Measurements from ENCODE around the gene TAGLN3. TPM values are rescaled to one million over a fixed set of nuclear protein-coding genes. Genes with fewer than 3 reads are reported as not detected.

TAGLN3 gene
- total RNA-seq, 1 experiment from 2014 or later = not detected

DNA sequence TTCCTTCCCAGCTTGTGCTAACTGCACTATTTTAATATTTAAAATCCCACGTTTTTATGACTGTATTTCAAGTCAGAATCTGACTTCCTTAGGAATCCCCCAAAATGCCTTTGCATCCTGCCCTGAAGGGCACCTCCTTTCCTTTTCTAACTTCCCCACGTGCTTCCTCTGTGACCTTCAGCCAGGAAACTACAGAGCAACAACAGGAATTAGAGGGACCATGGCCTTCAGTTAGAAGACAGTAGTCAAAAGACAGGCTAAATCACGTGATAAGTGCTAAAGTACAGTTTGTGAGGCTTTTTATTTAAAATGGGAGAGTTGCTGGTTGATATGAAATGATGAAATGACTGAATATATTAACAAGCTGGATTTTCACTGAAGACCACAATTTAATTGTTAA is 31.7 kb upstream of the TAGLN3 start:
- peaks cover 12% of the 10 kb centered on the region for H3K4me1 Mint-ChIP-seq (ENCODE audit: low read depth, unreplicated experiment)
- no peak for DNase-seq
- H3K4me1 ChIP-seq = peaks cover 6% of the 10 kb centered on the region
- H3K36me3 Mint-ChIP-seq (ENCODE audit: insufficient read depth, unreplicated experiment) = peaks cover 62% of the 10 kb centered on the region
- H3K4me3 ChIP-seq (ENCODE audit: low read depth, low read length) = no peak overlapping the region
- intact Hi-C loops (cut with micrococcal nuclease; ENCODE audit: unreplicated experiment) = loop anchor here (1.0 to 5.0 kb wide), 6 partner anchors 72 to 390 kb away; no protein-coding TSS in a partner anchor
- no peak overlapping the region for H3K4me3 Mint-ChIP-seq (ENCODE audit: unreplicated experiment)
- TF ChIP-seq, protein P1, sequence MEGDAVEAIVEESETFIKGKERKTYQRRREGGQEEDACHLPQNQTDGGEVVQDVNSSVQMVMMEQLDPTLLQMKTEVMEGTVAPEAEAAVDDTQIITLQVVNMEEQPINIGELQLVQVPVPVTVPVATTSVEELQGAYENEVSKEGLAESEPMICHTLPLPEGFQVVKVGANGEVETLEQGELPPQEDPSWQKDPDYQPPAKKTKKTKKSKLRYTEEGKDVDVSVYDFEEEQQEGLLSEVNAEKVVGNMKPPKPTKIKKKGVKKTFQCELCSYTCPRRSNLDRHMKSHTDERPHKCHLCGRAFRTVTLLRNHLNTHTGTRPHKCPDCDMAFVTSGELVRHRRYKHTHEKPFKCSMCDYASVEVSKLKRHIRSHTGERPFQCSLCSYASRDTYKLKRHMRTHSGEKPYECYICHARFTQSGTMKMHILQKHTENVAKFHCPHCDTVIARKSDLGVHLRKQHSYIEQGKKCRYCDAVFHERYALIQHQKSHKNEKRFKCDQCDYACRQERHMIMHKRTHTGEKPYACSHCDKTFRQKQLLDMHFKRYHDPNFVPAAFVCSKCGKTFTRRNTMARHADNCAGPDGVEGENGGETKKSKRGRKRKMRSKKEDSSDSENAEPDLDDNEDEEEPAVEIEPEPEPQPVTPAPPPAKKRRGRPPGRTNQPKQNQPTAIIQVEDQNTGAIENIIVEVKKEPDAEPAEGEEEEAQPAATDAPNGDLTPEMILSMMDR (IDR thresholded peaks at IDR 0.05; ENCODE audit: insufficient read depth in 1 of 2, low read depth in 1 of 2, low read length in 1 of 2, severe bottlenecking in 1 of 2, unreplicated experiment in 1 of 2) = no peak
- no peaks in the 10 kb centered on the region for H3K27me3 Mint-ChIP-seq (ENCODE audit: insufficient read depth, unreplicated experiment)
- no TSS peak for BruUV-seq (replicated peaks)
- H3K27ac Mint-ChIP-seq (ENCODE audit: unreplicated experiment) = peak overlapping the region; percentile 0
- POLR2A ChIA-PET = no interaction called here
- no peaks in the 10 kb centered on the region for H3K27me3 ChIP-seq (replicated peaks; ENCODE audit: control insufficient read depth, insufficient read depth, low read length)
- CTCF ChIA-PET = interaction anchor here (0.9 to 1.5 kb wide), 9 partner anchors 8 to 298 kb away, joined by 3 to 20 read pairs (median 5); partner anchors contain the start of gene ABHD10
- H3K9me3 Mint-ChIP-seq (ENCODE audit: unreplicated experiment) = no peaks in the 10 kb centered on the region
- no peaks in the 10 kb centered on the region for H3K9me3 ChIP-seq
- no peaks in the 10 kb centered on the region; the same call in 1 of the 2 replicates for H3K36me3 ChIP-seq (ENCODE audit: control insufficient read depth, insufficient read depth, low read length)

GRCh38 chr3:111967651-111968274 is 31.0 kb upstream of the TAGLN3 start:
- TF ChIP-seq, protein P1 (IDR thresholded peaks at IDR 0.05; ENCODE audit: insufficient read depth in 1 of 2, low read depth in 1 of 2, low read length in 1 of 2, severe bottlenecking in 1 of 2, unreplicated experiment in 1 of 2) = peak; percentile 74 to 88
- no TSS peak for BruUV-seq (replicated peaks)
- Mint-ChIP-seq H3K4me1 (ENCODE audit: low read depth, unreplicated experiment) (peaks cover 12% of the 10 kb centered on the region), H3K36me3 (ENCODE audit: insufficient read depth, unreplicated experiment) (peaks cover 61% of the 10 kb centered on the region), H3K4me3 (ENCODE audit: unreplicated experiment) (no peak overlapping the region), H3K9me3 (ENCODE audit: unreplicated experiment) (no peaks in the 10 kb centered on the region), H3K27ac (ENCODE audit: unreplicated experiment) (peak overlapping the region; percentile 0), H3K27me3 (ENCODE audit: insufficient read depth, unreplicated experiment) (no peaks in the 10 kb centered on the region)
- no peaks in the 10 kb centered on the region; the same call in 1 of the 2 replicates for H3K36me3 ChIP-seq (ENCODE audit: control insufficient read depth, insufficient read depth, low read length)
- no peaks in the 10 kb centered on the region for H3K9me3 ChIP-seq
- intact Hi-C loops (cut with micrococcal nuclease; ENCODE audit: unreplicated experiment) = loop anchor here (1.0 to 5.0 kb wide), 6 partner anchors 72 to 390 kb away; no protein-coding TSS in a partner anchor
- ChIA-PET CTCF (interaction anchor here (0.7 to 1.5 kb wide), 10 partner anchors 9 to 299 kb away, joined by 3 to 20 read pairs (median 4); partner anchors contain the start of gene ABHD10), POLR2A (no interaction called here)
- peak; percentile 80 to 86 for DNase-seq
- H3K4me1 ChIP-seq = peaks cover 6% of the 10 kb centered on the region
- no peaks in the 10 kb centered on the region for H3K27me3 ChIP-seq (replicated peaks; ENCODE audit: control insufficient read depth, insufficient read depth, low read length)
- no peak overlapping the region for H3K4me3 ChIP-seq (ENCODE audit: low read depth, low read length)

DNA sequence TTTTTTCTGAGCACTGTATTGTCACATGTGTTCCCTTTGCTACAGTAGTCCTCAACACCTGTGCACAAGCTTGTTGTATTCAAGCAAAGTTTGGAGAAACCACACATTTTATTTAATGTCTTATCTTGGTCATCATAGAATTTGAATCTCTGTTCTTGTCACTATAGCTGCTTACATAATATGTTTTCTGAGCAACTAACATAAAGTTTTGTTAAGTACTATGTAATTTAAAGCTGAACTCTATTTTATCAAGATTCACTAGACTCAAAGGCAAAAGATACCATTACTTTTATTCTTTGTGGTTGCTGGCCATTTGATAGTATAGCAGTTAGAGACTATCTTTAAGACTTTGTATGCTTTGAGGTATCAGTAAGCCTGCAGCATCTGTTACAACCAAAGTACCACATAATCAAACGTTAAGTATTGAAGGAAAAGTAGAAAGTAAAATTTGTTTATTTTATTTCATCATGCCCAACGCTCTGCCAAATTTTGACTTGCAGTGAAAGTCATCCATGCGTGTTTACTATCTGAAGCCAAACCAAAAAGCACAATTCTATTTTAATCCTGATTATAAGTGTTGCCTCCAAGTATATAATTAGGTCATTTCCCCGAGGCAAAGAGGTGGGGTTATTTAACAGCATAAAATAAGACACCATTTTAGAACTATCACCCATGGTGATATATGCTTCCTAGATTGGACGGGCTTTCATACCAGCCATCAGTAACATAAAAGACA is 30.2 kb upstream of the TAGLN3 start:
- ChIA-PET CTCF (interaction anchor here (0.7 to 1.5 kb wide), 9 partner anchors 10 to 300 kb away, joined by 3 to 20 read pairs (median 5); partner anchors contain the start of gene ABHD10), POLR2A (no interaction called here)
- Mint-ChIP-seq H3K27me3 (ENCODE audit: insufficient read depth, unreplicated experiment) (no peaks in the 10 kb centered on the region), H3K36me3 (ENCODE audit: insufficient read depth, unreplicated experiment) (peaks cover 60% of the 10 kb centered on the region), H3K27ac (ENCODE audit: unreplicated experiment) (no peak overlapping the region), H3K4me3 (ENCODE audit: unreplicated experiment) (no peak overlapping the region), H3K9me3 (ENCODE audit: unreplicated experiment) (no peaks in the 10 kb centered on the region), H3K4me1 (ENCODE audit: low read depth, unreplicated experiment) (peaks cover 12% of the 10 kb centered on the region)
- BruUV-seq (replicated peaks) = no TSS peak
- peaks cover 6% of the 10 kb centered on the region for H3K4me1 ChIP-seq
- H3K27me3 ChIP-seq (replicated peaks; ENCODE audit: control insufficient read depth, insufficient read depth, low read length) = no peaks in the 10 kb centered on the region
- H3K9me3 ChIP-seq = no peaks in the 10 kb centered on the region
- no peak overlapping the region for H3K4me3 ChIP-seq (ENCODE audit: low read depth, low read length)
- H3K36me3 ChIP-seq (ENCODE audit: control insufficient read depth, insufficient read depth, low read length) = no peaks in the 10 kb centered on the region; the same call in 1 of the 2 replicates
- DNase-seq = no peak
- TF ChIP-seq, protein P1 (IDR thresholded peaks at IDR 0.05; ENCODE audit: insufficient read depth in 1 of 2, low read depth in 1 of 2, low read length in 1 of 2, severe bottlenecking in 1 of 2, unreplicated experiment in 1 of 2) = no peak
- intact Hi-C loops (cut with micrococcal nuclease; ENCODE audit: unreplicated experiment) = loop anchor here (5.0 kb wide), 1 partner anchor 391 kb away; no protein-coding TSS in a partner anchor

All from Caco-2 (cell line).